ENCODE data around the gene PHKB. TPM values are rescaled to one million over a fixed set of nuclear protein-coding genes. Genes with fewer than 3 reads are reported as not detected.

PHKB gene
- polyA plus RNA-seq, 3 donors = 49.8 to 53.1 (median 50.8) TPM

GRCh38 chr16:47519996-47520679 lies 59.0 kb downstream of the PHKB start:
- Histone ChIP-seq H3K27ac (ENCODE audit: low read depth in 1 of 2, low read length in 2 of 2) (no peak overlapping the region), H3K9ac (ENCODE audit: insufficient read depth, low read length, poor library complexity, severe bottlenecking) (no peak overlapping the region), H4K20me1 (ENCODE audit: insufficient read depth, low read length) (no peaks in the 10 kb centered on the region), H3K4me2 (replicated peaks; ENCODE audit: extremely low read depth, low read length, poor library complexity, severe bottlenecking) (no peak overlapping the region), H3K27me3 (ENCODE audit: control insufficient read depth in 2 of 2, insufficient read depth in 2 of 2, low read length in 2 of 2) (no peaks in the 10 kb centered on the region), H3K36me3 (replicated peaks in 1 of 2; ENCODE audit: control insufficient read depth in 1 of 2, insufficient read depth in 2 of 2, low read length in 2 of 2) (peaks cover 31 to 57% of the 10 kb centered on the region in 2 donors), H3K9me3 (replicated peaks in 1 of 2; ENCODE audit: control insufficient read depth in 1 of 2, insufficient read depth in 1 of 2, low read length in 2 of 2) (no peaks in the 10 kb centered on the region), H3K79me2 (ENCODE audit: insufficient read depth, low read length) (peaks cover 6% of the 10 kb centered on the region), H3K4me3 (replicated peaks in 1 of 3; ENCODE audit: low read depth in 2 of 3, low read length in 3 of 3) (no peak overlapping the region), H2AFZ (ENCODE audit: insufficient read depth, low read depth, low read length, poor library complexity, severe bottlenecking) (no peak overlapping the region), H3K4me1 (ENCODE audit: control insufficient read depth in 1 of 2, insufficient read depth in 2 of 2, low read length in 2 of 2) (peaks cover 6 to 8% of the 10 kb centered on the region in 2 donors)
- H3K27me3 Mint-ChIP-seq (ENCODE audit: low read depth in 3 of 3) = no peaks in the 10 kb centered on the region
- no peak for TF ChIP-seq CTCF (IDR thresholded peaks at IDR 0.05)
- H3K9me3 Mint-ChIP-seq = no peaks in the 10 kb centered on the region
- peaks cover 28 to 46% of the 10 kb centered on the region in 2 donors for H3K36me3 Mint-ChIP-seq
- intact Hi-C loops (cut with micrococcal nuclease) = no loop called here
- WGBS (ENCODE audit: insufficient coverage) = no CpG with 5 or more reads among the region's 2 CpGs
- no peak overlapping the region for H3K4me3 Mint-ChIP-seq
- no peak overlapping the region for H3K27ac Mint-ChIP-seq
- no peak for DNase-seq
- peaks cover 13% of the 10 kb centered on the region for H3K4me1 Mint-ChIP-seq

GRCh38 chr16:47523342-47524006 lies 62.3 kb downstream of the PHKB start:
- Histone ChIP-seq H4K20me1 (ENCODE audit: insufficient read depth, low read length) (no peaks in the 10 kb centered on the region), H3K4me2 (replicated peaks; ENCODE audit: extremely low read depth, low read length, poor library complexity, severe bottlenecking) (no peak overlapping the region), H3K9me3 (replicated peaks in 1 of 2; ENCODE audit: control insufficient read depth in 1 of 2, insufficient read depth in 1 of 2, low read length in 2 of 2) (no peaks in the 10 kb centered on the region), H3K27me3 (ENCODE audit: control insufficient read depth in 2 of 2, insufficient read depth in 2 of 2, low read length in 2 of 2) (no peaks in the 10 kb centered on the region), H3K4me1 (ENCODE audit: control insufficient read depth in 1 of 2, insufficient read depth in 2 of 2, low read length in 2 of 2) (peaks cover 6 to 8% of the 10 kb centered on the region in 2 donors), H3K9ac (ENCODE audit: insufficient read depth, low read length, poor library complexity, severe bottlenecking) (no peak overlapping the region), H3K4me3 (replicated peaks in 1 of 3; ENCODE audit: low read depth in 2 of 3, low read length in 3 of 3) (no peak overlapping the region), H2AFZ (ENCODE audit: insufficient read depth, low read depth, low read length, poor library complexity, severe bottlenecking) (no peak overlapping the region), H3K36me3 (replicated peaks in 1 of 2; ENCODE audit: control insufficient read depth in 1 of 2, insufficient read depth in 2 of 2, low read length in 2 of 2) (peaks cover 5 to 32% of the 10 kb centered on the region in 2 donors), H3K79me2 (ENCODE audit: insufficient read depth, low read length) (peaks cover 6% of the 10 kb centered on the region), H3K27ac (ENCODE audit: low read depth in 1 of 2, low read length in 2 of 2) (peak overlapping the region in 1 of 2 donors; percentile 44)
- Mint-ChIP-seq H3K27me3 (ENCODE audit: low read depth in 3 of 3) (no peaks in the 10 kb centered on the region), H3K4me3 (no peak overlapping the region), H3K36me3 (peaks cover 23 to 46% of the 10 kb centered on the region in 2 donors), H3K27ac (no peak overlapping the region), H3K9me3 (peaks cover 0 to 4% (median 0%) of the 10 kb centered on the region in 7 donors), H3K4me1 (peaks cover 13% of the 10 kb centered on the region)
- TF ChIP-seq CTCF (IDR thresholded peaks at IDR 0.05) = no peak
- peak; percentile 24 to 67 (median 50) for DNase-seq
- intact Hi-C loops (cut with micrococcal nuclease) = no loop called here
- 40% methylated on average over 2 of the region's 2 CpGs for WGBS (ENCODE audit: insufficient coverage)

Measured in CD14-positive monocyte (primary cell).